PC-9 (cell line): ENCODE data around the gene GPR146.

Experiments
- EZH2 ChIP-seq: fragments of 200-600 bp; sonication (generic); IDR thresholded peaks from 2 replicates; pipeline ENCODE4 v1.8.0; 2017; ENCODE audit warnings: antibody characterized with exemption, low read depth
- TF ChIP-seq, protein P1 (sequence below): fragments of 200-600 bp; sonication (generic); conservative IDR thresholded peaks from 2 replicates; pipeline ENCODE4 v1.6.1; 2017; ENCODE audit warnings: mixed run types, antibody characterized with exemption, mild to moderate bottlenecking, moderate library complexity

DNA sequence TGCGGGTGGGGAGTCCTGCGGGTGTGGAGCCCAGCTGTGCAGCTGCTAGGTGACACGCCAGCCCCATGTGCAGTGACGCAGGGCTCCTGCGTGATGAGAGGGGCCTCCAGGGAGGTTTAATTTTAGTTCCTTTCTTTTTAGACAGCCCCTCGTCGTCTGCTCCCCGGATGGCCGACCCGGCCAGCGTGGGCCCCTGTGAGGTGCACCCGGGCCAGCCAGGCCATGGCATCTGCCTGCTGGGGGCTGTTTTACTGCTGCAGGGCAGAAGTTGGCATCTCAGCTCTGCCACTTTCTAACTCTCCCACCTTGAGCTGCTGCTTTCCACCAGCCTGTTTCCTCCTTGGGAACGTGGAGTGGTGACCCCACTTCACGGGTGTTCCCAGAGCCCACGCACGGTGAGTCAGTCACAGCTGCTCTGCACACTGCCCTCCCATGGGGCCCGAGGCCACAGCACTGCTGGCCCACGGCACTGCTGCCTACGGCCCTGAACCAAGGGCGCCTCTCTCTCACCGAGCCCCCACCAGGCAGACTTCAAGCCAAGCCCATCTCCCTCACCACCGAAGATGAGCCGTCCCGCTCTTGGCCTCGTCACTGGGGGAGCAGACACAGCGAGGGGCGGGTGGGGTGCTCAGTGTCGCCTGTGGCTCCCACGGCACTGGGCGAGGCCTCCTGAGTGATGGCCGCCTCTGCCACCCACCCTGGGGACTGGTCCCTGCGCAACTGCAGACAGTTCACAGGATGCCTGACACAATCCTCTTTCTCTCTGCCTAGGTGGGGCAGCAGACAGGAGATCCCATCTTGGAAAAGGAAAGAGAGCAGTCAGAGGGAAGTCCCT is 40.1 kb upstream of the GPR146 start:
- TF ChIP-seq, protein P1, sequence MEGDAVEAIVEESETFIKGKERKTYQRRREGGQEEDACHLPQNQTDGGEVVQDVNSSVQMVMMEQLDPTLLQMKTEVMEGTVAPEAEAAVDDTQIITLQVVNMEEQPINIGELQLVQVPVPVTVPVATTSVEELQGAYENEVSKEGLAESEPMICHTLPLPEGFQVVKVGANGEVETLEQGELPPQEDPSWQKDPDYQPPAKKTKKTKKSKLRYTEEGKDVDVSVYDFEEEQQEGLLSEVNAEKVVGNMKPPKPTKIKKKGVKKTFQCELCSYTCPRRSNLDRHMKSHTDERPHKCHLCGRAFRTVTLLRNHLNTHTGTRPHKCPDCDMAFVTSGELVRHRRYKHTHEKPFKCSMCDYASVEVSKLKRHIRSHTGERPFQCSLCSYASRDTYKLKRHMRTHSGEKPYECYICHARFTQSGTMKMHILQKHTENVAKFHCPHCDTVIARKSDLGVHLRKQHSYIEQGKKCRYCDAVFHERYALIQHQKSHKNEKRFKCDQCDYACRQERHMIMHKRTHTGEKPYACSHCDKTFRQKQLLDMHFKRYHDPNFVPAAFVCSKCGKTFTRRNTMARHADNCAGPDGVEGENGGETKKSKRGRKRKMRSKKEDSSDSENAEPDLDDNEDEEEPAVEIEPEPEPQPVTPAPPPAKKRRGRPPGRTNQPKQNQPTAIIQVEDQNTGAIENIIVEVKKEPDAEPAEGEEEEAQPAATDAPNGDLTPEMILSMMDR: no peak
- TF ChIP-seq EZH2: no peak
